ENCODE data around the gene LY6G6F.

The LY6G6F gene

DNA sequence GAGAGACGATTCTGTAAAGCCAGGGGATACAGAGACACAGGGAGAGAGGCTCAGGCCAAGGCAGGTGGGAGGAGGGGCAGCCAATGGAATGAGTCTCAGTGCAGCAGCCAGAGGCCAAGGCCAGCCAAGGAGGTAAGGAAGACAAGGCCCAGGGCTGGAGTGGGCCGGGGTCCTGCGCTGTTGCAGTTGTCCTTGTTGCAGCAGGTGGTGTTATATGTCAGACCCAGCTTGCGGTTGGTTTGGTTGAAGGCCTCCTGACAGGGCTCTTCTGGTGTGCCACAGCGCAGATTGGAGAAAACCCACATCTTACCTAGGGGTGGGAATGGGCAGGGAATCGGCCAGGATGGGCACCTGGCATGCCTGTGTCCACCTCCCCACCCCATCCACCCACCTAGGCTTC is 12.3 kb downstream of the LY6G6F start:
- DNase-seq (no peak), ATAC-seq (replicated peaks) (no peak)
- Mint-ChIP-seq H3K27ac (no peak overlapping the region), H3K4me3 (no peak overlapping the region), H3K27me3 (no peaks in the 10 kb centered on the region), H3K9me3 (no peaks in the 10 kb centered on the region), H3K36me3 (no peaks in the 10 kb centered on the region), H3K4me1 (peaks cover 8 to 11% of the 10 kb centered on the region in 2 donors)

DNA sequence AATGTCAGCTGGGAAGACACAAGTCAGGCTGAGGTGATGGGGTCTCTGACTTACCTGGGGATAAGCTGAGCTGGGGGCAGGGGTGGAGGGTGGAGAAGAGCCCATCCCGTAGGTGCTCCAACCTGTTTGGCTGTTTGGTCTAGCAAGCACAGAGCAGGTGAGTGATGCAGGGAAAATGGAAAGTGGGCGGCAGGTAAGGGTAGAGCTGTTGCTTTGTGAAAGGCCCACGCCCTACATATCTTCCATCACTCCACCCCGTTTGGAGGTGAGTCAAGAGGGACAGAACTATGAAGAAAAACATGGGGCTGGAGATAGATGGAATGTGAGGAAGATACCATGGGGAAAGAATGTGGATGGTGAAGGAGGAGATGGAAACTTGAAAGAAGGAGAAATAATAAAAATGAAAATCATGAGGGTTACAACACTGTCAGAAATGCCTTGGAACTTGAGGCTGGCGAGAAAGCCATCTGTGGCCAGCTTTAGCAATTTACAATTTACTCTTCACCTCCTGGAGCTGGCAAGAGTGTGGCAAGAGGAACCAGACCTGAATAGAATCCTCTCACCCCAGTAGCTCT is 13.6 kb downstream of the LY6G6F start:
- no peaks in the 10 kb centered on the region for H3K9me3 Mint-ChIP-seq
- ATAC-seq (replicated peaks) (no peak), DNase-seq (no peak)
- H3K36me3 Mint-ChIP-seq = peaks cover 0 to 2% of the 10 kb centered on the region in 2 donors
- H3K27ac Mint-ChIP-seq = no peak overlapping the region
- H3K27me3 Mint-ChIP-seq = no peaks in the 10 kb centered on the region
- H3K4me1 Mint-ChIP-seq = peaks cover 10 to 13% of the 10 kb centered on the region in 2 donors
- H3K4me3 Mint-ChIP-seq = no peak overlapping the region

DNA sequence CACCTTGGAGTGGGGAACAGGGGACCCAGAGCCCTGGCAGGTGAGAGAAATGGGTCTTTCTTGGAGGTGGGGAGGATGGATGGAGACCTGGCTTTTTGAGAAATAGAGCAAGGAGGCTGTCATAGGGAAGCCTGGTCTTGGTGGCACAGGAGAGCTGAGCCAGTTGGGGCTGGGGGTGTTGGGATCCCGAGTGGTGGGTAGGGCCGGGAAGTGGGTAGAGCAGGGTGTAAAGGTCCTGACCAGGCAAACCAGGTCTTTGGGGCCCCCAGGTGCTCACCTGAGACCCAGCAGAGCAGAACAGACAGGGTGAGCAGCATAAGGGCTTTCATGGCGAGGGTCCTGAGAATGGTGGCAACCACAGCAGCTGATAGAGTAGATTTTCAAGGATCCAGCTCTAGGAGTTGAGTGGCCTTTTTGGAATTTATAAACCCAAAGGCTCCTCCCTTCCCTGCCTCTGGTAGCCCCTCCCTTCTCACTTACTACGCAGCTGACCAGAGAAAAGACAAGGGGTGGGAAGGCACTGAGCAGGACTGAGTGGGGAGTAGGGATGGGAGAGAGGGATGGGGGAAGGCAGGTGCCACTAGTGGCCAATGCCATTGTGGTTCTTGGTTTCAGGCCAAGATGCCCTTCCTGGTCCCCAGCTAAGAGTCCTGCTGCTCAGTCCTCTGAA is 14.8 kb downstream of the LY6G6F start, which contains the start of gene LY6G6C:
Gene LY6G6C (minus strand): TSS at position 396 of the 670 bp plus-strand sequence. CDS start 67 bp downstream, at position 329.
- peaks cover 20 to 25% of the 10 kb centered on the region in 2 donors for H3K4me1 Mint-ChIP-seq
- no peak for ATAC-seq (replicated peaks)
- H3K36me3 Mint-ChIP-seq = peaks cover 9 to 10% of the 10 kb centered on the region in 2 donors
- H3K27me3 Mint-ChIP-seq = no peaks in the 10 kb centered on the region
- H3K9me3 Mint-ChIP-seq = no peaks in the 10 kb centered on the region
- no peak within 1 kb of the TSS for H3K4me3 Mint-ChIP-seq
- no peak within 1 kb of the TSS for H3K27ac Mint-ChIP-seq
- DNase-seq = no peak

DNA sequence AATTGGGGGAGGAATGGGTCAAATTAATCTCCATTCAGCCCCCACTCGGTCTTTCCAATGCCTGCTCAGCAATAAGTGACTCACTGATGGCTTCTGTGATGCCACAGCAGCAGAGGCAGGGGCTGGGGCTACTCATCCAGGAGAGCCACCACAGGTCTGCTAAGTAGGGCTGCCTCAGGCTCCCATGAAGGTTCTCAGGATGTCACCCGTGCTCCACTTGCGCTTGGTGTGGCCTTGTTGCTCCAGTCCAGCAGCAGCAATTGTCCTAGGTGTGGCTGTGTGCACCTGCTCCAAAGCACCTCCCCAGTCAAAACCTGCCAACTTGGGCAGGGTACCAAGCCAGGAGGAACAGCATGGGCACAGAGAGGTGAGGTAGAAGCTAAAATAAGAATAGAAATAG is 15.5 kb downstream of the LY6G6F start:
- Mint-ChIP-seq H3K27me3 (no peaks in the 10 kb centered on the region), H3K27ac (no peak overlapping the region), H3K36me3 (peaks cover 16 to 17% of the 10 kb centered on the region in 2 donors), H3K4me3 (no peak overlapping the region), H3K4me1 (peaks cover 27 to 32% of the 10 kb centered on the region in 2 donors), H3K9me3 (no peaks in the 10 kb centered on the region)
- DNase-seq = no peak
- no peak for ATAC-seq (replicated peaks)

DNA sequence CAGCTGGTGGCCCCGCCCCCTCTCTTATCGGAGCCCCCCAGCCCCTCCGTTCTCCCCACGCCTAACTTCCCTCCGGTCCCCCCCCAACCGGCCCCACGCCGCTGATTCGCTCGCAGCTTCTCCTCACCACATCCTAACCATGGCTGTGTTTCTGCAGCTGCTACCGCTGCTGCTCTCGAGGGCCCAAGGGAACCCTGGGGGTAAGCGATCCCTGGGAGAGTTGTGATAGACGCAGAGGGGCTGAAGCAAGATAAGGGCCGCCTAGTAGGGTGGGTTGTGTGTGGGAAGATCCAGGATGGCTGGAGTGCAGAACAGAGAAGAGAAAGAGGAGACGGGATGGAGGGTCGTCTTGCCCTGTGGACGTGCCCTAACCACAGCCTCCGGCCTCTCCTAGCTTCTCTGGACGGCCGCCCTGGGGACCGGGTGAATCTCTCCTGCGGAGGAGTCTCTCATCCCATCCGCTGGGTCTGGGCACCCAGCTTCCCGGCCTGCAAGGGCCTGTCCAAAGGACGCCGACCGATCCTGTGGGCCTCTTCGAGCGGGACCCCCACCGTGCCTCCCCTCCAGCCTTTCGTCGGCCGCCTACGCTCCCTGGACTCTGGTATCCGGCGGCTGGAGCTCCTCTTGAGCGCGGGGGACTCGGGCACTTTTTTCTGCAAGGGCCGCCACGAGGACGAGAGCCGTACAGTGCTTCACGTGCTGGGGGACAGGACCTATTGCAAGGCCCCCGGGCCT is 16.7 kb downstream of the LY6G6F start, which contains the start of gene MPIG6B:
Gene MPIG6B (plus strand): TSS at position 129 of the 735 bp plus-strand sequence. CDS start 11 bp downstream, at position 140.
- Mint-ChIP-seq H3K27ac (peak within 1 kb of the TSS; percentile 78), H3K4me3 (peak within 1 kb of the TSS; percentile 10 to 50)

DNA sequence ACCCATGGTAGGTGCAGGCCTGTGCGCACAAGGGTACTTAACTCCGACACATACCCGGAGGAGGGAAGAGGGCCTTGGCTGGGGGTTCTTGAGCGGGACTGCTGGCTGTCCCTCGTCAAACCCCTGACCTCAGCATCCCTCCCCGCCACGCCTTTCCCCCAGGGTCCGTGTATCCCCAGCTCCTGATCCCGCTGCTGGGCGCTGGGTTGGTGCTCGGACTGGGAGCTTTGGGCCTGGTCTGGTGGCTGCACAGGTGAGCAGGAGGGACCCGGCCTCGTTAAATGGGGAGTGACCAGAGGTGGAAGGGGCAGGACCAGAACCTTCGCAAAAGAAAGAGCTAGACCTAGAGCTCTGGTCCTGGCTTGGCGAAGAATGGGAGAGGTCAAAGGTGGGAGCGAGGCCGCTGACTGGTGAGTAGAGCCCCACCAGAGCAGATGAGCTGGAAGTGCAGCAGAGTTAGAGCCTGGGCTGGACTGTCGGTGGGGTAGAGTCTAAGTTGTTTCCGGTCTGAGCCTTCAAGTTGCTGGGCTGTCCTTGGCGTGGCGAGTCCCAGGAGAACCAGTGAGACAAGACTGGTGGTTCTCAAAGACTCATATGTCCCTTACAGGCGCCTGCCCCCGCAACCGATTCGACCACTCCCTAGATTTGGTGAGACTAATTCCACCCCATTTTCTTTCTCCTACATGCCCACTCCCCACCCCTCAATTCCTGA is 17.5 kb downstream of the LY6G6F start:
- no peak overlapping the region for H3K4me3 Mint-ChIP-seq
- H3K27me3 Mint-ChIP-seq = no peaks in the 10 kb centered on the region

More for the DNA sequence above, 16.7 kb downstream of the LY6G6F start, which contains the start of gene MPIG6B:
- Mint-ChIP-seq H3K27me3 (no peaks in the 10 kb centered on the region), H3K36me3 (peaks cover 24% of the 10 kb centered on the region in 2 donors), H3K9me3 (no peaks in the 10 kb centered on the region), H3K4me1 (peaks cover 38 to 44% of the 10 kb centered on the region in 2 donors)
- no peak for ATAC-seq (replicated peaks)
- no peak for DNase-seq

DNA sequence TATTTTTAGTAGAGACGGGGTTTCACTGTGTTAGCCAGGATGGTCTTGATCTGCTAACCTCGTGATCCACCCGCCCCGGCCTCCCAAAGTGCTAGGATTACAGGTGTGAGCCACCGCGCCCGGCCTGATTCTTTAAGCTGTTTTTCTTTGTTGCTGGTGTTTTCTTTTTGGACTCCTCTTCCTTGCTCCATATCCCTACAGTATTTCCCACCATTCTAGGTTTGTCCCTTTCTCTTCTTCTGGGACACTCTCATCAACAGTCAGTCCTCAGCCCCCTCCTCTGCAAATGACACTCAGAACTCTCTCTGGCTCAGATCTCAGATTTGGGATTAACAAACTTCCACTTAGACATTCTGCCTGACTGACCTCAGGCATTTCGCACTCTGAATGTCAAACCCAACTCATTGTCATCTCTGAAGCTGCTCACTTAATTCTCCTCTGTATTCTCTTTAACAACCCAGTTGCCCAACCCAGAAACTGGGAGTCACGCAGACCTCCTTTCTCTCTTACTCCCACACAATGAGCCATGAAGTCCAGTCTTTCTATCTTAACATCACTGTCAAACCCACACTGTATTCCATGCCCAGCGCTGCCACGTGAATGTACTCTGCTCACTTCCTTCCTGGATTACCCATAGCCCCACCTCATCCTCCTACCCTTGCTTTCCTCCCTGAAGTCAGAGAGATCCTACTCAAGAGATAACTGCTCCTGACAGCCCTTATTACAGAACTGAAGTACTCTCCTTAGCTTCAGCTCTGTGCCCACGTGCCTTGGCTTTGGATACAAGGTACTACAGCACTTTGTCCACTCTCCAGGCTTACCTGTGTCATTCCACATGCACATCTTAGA is 19.1 kb downstream of the LY6G6F start:
- Mint-ChIP-seq H3K4me1 (peaks cover 58 to 65% of the 10 kb centered on the region in 2 donors), H3K27ac (peak overlapping the region; percentile 0), H3K27me3 (no peaks in the 10 kb centered on the region), H3K9me3 (no peaks in the 10 kb centered on the region), H3K36me3 (peaks cover 35 to 42% of the 10 kb centered on the region in 2 donors), H3K4me3 (no peak overlapping the region)
- DNase-seq (no peak), ATAC-seq (replicated peaks) (no peak)

More for the DNA sequence above, 17.5 kb downstream of the LY6G6F start:
- peaks cover 29% of the 10 kb centered on the region in 2 donors for H3K36me3 Mint-ChIP-seq
- DNase-seq (no peak), ATAC-seq (replicated peaks) (no peak)
- no peaks in the 10 kb centered on the region for H3K9me3 Mint-ChIP-seq
- H3K4me1 Mint-ChIP-seq = peaks cover 45 to 51% of the 10 kb centered on the region in 2 donors
- peak overlapping the region; percentile 78 for H3K27ac Mint-ChIP-seq

DNA sequence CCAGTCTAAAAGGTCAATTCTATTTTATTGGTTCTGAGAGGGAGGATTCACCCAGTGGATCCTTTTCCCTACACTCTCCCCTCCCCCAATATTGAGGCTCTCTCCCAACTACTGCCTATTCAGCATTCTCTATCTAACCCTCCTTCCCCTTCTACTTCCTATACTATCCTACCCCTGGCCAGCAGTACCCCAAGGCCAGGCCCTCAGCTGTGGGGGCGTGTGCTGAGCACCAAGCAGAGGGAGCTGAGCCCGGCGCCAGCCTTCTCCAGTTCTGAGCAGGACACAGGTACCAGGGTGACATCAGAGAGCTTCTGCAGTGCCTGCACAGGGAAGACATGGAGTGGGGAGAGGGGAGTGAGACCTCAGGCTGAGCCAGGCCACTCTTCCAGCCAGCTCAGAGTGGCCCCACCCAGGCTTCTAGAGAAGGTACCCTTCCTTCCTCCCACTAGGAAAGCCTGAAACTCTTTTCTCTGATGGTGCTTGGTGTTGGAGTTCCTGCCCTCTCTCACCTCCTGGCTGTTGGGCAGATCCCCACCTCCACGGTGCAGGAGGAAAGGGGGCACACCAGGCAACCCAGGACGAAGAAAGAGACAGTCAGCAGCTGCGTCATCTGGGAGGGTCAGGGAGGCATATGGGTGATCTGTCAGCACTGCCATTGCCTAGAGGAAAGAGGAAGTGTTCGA is 20.5 kb downstream of the LY6G6F start:
- no peaks in the 10 kb centered on the region for H3K9me3 Mint-ChIP-seq
- DNase-seq (peak; percentile 80), ATAC-seq (replicated peaks) (peak; percentile 85 to 88)
- H3K27me3 Mint-ChIP-seq = no peaks in the 10 kb centered on the region
- peaks cover 58 to 78% of the 10 kb centered on the region in 2 donors for H3K4me1 Mint-ChIP-seq
- H3K4me3 Mint-ChIP-seq = peak overlapping the region; percentile 75 to 97
- H3K27ac Mint-ChIP-seq = peak overlapping the region; percentile 98
- H3K36me3 Mint-ChIP-seq = peaks cover 39 to 51% of the 10 kb centered on the region in 2 donors

DNA sequence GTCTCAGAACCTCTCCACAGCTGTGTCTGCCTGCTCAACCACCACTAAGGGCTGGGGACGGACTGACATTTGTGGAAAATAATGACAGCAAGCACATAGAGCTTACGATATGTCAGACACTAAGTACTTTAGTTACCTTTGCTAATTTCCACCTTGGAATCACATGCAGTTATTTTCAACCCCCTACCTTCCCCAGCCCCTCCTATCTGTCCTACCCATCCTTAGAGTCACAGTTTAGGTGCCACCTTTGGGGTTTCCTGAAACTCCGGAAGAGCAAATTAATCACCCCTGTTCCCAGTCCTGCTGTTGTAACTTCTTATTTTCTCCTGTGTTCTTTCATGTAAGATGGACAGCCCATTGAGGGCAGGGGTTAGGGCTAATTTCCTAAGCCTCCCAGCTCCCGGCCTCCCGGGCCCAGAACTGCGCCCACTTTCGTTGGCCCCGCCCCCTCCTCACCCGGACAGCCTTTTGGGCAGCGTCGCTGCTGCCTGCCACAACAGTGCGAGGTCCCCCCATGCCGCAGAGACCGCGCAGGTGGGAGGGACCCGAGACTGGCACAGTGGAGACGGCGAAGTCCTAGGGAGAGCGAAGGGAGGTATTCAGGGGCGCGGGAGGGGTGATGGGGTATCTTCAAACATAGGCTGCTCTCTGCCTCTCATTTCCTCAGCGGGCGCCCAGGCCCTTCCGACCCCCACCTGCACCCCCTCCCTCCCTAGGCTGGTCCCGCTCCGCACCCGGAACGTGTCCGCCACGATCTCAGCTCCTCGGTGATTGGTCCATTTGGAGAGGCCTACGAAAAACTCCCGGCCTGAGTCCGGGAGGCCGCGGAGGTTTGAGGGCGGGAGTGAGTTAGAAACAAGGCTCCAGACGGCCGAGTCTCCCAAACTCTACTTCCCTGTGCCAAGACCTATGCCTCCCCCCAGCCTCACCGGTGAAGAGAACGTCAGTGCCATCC is 21.3 kb downstream of the LY6G6F start:
- DNase-seq (no peak), ATAC-seq (replicated peaks) (no peak)
- Mint-ChIP-seq H3K27ac (peak overlapping the region; percentile 98), H3K9me3 (no peaks in the 10 kb centered on the region), H3K4me1 (peaks cover 57 to 79% of the 10 kb centered on the region in 2 donors), H3K4me3 (peak overlapping the region; percentile 95 to 97), H3K27me3 (no peaks in the 10 kb centered on the region), H3K36me3 (peaks cover 39 to 51% of the 10 kb centered on the region in 2 donors)

DNA sequence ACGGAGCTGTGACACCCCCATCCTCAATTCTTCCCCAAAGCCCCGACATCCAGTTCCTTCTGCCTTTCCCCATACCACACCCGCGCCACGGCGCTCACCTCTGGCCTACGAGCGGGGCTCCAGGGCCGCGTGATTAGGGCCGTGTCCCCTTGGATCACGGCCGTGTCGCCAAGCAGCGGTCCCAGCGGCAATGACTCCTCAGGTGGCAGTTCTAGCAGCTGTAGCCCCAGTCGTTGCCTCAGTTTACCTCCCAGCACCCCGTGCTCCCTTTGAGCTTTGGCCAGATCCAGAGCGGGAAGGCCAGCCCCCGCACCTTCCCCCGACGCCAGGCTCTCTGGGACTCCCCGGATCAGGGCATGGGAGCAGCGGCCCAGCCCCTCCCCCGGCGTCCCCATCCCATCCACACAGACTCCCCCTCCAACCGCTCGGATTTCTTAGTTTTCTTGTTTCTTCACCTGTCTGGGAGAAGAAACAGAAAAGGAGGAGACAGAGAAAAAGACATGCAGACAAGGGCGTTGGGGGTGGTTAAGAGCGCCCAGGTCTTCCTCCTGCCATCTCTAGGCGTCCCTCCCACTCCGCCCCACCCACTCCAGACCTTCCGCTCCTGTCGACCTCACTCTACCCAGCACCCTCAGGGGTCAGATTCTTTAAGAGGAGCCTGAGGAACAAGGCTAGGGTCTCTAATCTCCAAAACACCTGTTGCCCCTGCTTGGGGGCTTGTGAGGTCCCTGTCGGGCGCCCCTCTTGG is 22.3 kb downstream of the LY6G6F start, which contains the start of gene DDAH2:
Gene DDAH2 (minus strand): TSS at position 533 of the 748 bp plus-strand sequence. CDS start 138 bp downstream, at position 395.
- H3K27ac Mint-ChIP-seq = peak within 1 kb of the TSS; percentile 98
- H3K4me3 Mint-ChIP-seq = peak within 1 kb of the TSS; percentile 95 to 97
- DNase-seq (no peak), ATAC-seq (replicated peaks) (peak; percentile 22 to 35)
- H3K36me3 Mint-ChIP-seq = peaks cover 48 to 60% of the 10 kb centered on the region in 2 donors
- H3K4me1 Mint-ChIP-seq = peaks cover 59 to 79% of the 10 kb centered on the region in 2 donors
- H3K9me3 Mint-ChIP-seq = no peaks in the 10 kb centered on the region
- H3K27me3 Mint-ChIP-seq = no peaks in the 10 kb centered on the region

DNA sequence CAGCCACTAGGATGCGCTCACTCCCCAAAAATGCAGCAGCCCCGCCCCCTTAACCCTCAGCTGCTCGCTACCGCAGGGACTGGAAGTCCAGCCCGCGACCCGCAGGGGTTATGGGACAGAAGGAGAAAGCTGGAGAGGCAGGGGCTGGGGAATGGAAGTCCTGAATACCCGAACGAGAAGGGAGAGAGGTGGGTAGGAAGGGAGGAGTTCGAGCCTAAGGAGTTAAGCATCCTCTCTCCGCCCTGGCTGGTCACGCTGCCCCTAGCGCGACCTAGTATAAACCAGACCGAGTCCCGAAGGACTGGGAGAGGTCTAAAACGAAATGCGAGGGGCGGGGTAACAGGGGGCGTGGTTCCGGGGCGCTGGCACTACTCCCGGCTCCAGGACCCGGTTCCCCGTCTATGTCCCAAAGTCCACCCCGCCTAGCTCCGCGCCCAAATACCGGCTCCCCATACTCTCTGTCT is 22.9 kb downstream of the LY6G6F start:
- Mint-ChIP-seq H3K4me3 (peak overlapping the region; percentile 95 to 97), H3K9me3 (no peaks in the 10 kb centered on the region), H3K27ac (peak overlapping the region; percentile 96), H3K36me3 (peaks cover 48 to 65% of the 10 kb centered on the region in 2 donors), H3K27me3 (no peaks in the 10 kb centered on the region), H3K4me1 (peaks cover 61 to 82% of the 10 kb centered on the region in 2 donors)
- DNase-seq (peak; percentile 68), ATAC-seq (replicated peaks) (peak; percentile 58 to 71)

Measured in stimulated activated naive B cell treated with anti-CD40 and anti-IgM and Interleukin-4, amounts not matched to agents 10 μg/mL and 1 μg/mL and 100 μg/mL, for 72 hours (primary cell).